HG03097 (cell line): ENCODE measurements around the gene DMRT3.

Source experiments
- ATAC-seq: cut with Tn5 transposase; IDR thresholded peaks from one replicate; pipeline ENCODE4 v1.9.1; 2021; ENCODE audit not compliant: unreplicated experiment, low FRiP score

The DMRT3 gene

DNA sequence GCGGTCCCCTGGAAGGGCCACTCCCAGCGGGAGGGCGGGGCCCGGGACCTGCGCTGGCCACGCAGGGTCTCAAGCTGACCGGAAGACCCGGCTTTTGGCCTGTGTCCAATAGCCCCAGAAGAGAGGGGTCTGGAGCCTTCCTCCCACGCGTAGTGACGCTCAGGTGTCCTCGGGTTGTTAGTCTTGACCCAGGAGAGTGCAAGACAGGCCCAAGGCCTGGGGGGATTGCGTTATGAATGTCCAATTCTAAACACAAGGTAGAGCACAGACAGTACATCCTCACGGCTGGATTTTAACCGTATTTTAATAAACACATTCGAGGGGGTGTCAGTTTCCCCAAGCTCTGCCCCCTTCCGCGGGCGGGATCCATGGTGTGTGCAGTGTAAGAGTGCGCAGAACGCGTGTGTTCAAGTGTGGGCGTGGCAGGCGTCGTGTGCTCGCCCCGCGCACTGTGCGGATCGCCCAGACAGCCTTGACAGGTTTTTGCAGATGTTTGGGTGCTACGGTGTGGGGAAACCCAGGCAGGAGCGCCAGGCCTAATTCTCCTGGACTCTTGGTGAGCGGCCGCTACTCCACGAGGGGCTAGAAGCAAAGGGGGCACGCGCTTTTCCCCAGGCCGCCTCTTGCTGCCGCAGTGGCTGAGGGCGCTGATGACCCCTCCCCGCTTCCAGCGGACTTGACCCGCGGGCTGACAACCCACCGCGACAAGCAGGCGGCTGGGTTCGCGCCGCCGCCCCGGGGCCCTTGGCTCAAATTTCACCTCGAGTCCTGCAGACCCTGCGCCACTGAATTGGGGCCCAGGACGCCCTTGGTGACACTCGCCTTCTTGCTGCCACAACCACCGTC is 6.1 kb upstream of the DMRT3 start:
- no peak for ATAC-seq

DNA sequence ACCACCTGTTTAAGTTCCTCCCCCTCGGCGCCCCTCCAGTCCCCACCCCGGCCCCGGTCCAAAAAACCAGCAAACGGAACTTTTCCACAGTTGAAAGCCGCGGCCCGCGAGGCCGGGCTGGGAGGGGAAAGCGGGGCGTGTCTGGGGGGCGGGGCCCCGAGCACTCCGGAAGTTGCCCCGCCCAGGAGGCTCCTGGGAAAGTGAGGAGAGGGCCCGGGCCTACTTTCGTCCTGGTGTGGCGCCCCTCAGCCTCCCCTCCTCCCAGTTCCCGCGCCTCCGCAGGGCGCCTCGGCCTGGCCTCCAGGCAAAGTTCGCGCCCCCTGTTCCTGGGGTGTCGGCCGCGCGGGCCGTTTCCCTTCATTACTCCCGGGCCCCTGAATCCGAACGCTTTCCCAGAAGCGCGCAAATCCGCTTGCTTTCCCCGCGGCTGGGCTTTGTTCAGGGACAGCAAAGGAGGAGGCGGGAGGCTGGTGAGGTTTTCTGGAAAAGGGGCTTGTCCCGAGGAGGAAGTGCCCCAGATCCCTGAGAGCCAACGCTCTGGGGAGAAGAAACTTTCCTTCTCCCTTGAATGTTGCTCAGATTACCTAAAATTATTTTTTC is 4.5 kb upstream of the DMRT3 start:
- ATAC-seq, result no peak

DNA sequence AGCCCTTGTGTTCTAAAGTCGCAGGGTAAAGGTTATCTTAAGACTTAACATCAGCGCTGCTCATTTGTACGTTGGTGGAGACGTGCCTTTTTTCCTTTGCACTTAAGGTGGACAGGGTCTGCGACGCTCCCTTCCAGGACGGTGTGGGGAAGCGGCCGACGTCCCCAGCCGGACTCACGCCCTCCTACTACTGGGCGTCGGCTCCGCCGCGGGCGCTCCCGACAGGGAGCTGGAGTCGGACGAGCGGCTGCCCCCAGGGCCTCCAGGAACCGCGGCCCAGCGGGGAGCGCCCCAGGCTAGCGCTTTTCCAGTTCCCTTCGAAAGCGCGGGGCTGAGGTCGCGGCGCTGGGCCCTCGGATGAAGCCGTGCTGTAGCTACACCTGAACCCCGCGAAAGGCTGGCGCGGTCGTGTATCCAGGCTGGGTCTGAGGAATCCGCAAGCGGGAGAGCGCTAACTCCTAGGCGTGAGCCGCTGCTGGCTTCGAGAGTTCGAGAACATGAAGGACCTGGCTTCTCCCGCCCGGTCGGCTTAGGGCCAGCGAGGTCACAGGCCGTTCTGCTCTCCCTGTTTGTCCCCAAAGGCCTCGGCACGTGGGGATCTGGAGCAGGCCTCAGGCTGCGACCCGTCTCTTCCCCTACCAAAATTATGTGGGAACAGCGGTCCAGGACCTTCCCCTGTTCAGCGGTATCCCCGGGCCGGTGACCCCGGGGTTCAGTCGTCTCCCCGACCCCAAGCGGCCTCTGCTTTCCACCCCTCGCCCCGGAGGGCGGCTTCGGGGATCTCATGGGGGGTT is 3.8 kb upstream of the DMRT3 start:
- ATAC-seq, result no peak

DNA sequence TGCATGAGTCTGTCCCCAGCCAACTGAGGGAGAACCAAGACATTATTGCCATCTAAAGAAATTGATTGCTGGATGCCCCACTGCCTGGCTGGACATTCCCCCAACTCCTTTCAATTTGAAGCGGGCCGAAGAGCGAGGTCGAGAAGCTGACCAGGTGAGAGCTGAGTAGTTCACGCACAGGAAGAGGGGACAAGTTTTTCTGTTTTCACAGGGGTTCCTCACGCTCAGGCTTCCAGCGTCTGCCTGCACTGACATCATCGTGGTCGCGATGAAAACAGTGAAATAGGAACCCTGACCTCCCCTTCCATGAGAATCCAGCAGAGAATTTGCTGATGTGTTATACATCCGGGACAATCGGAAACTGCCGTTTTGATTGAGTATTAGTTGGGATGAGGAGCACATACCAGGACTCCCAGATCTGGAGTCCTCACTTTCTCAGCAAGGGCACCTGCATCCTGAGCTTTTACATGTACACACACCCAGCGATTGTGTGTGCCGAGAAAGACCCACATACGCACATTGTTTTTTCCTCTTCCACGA is 3.1 kb upstream of the DMRT3 start:
- no peak for ATAC-seq

DNA sequence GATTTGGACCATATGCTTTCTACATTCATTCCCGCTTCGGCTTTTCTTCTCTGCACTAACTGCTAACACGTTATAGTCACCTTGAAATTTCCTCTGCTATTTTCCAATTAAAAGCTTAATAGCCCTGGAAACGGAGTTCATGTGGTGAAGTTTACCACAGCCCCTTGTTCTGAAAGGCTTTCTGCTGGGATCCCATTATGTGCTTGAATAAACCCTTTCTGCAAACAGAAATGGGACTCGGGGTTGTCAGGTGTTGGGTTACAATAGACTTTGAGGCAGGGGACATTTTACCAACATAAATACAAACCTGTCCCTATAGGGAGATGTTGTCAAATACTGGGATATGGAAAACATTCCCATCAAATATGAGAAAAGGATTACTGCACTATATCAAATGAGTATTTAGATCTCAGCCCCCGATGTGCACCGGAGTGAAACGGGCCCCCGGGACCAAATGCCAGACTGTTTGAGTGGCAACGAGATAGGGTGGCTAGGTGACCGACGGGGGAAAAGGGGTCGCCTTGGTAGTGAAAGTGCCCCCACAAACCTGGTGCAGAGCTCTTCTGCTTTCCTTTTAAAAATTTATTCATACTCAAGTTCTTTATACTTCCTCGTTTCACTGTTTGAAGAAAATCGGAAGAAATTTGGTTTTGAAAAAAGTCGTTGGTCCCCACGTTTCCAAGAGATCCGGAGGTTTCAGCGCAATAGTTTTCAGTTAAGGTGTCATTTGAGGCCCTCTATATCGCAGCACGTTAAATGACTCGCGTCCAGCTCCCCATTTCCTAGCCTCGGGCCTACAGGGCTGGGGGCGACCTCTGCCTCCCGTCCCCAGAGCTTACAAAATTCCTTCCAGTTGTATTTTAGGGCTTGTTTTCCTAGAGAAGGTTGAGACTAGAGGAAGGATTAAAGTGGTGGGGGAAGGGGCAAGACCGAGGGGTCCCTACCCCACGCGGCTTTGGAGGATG is 2.1 kb upstream of the DMRT3 start:
- no peak for ATAC-seq

DNA sequence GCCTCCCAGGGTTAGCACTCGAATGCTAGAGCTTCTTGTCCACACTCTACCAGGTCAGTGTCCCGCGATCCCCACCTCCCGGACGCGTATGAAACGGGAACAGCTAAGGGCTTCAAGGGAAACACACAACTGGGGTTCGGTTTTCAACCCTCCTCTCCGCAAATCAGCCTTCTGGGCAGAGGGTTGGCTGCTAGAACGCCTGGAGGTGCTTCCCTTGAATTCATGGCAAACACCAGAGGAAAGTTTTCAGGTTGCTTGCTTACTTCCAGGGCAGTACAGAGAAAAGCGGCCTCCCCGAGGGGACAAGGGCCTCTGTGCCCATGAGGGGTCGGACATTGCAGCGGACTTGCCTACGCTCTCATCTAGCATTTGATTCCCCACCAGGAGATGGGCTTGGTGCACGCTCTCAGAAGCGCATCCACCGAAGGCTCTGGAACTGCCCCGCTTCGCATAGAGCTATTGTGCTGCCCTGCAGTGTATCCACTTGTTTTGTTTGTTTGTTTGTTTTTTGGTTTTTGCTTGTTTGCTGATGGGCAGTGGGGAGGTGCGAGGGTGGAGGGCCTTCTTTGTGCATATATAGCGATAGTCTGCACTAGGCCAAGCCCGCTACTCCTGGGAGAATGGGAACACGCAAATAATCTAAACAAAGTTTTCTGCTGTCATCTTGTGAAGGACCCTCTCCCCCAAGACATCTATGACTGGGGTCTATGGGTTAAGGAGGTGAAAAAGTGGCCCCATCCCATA is 1.3 kb upstream of the DMRT3 start:
- no peak for ATAC-seq

DNA sequence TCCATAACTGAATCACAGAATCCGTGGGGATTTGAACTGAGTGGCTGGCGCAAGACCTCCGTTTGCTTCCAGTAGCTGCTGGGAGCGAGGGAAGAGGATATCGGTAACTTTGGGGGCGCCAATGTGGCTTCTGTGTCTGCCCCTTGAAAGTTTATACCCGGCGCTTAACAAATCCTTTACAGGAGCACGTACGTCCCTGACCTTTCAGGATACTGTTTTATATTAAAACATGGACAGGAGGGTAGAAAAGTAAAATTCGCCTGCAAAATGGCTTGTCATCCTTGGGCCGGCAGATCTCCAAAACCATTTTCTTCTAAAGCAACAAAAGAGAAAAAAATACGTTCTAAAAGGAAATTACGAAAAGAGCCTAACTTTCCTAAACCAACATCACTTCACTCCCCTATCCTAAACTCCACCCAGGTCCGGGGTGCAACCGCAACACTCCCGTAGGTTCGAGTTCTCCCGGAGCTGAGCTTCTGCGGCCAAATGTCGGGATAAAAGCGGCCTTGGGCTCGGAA is 656 bp upstream of the DMRT3 start:
- no peak for ATAC-seq

DNA sequence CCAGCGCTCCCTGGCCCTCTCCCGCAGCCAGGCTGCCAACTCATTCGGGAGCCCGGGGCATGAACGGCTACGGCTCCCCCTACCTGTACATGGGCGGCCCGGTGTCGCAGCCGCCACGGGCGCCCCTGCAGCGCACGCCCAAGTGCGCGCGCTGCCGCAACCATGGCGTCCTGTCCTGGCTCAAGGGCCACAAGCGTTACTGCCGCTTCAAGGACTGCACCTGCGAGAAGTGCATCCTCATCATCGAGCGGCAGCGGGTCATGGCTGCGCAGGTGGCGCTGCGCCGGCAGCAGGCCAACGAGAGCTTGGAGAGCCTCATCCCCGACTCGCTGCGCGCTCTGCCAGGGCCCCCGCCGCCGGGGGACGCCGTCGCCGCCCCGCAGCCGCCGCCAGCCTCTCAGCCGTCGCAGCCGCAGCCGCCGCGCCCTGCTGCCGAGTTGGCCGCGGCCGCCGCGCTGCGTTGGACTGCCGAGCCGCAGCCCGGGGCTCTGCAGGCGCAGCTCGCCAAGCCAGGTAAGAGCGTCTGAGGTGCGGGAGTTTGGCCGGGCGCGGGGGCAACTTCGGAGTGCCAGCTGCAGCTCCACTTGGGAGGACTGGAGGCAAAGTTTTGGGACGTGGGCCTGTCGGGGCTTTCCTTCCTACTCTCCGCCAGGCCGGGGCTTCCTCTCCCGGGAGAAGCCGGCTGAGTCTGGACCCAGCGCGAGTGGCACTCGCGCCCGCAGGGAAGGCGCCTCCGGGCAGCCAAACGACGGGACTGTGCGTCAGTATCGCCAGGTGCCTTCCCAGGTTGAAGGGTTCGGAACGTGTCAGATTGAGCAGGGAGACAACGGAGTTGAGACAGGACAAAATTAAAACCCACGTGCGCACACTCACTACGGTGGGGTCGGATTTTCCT is 735 bp downstream of the DMRT3 start:
- no peak for ATAC-seq

DNA sequence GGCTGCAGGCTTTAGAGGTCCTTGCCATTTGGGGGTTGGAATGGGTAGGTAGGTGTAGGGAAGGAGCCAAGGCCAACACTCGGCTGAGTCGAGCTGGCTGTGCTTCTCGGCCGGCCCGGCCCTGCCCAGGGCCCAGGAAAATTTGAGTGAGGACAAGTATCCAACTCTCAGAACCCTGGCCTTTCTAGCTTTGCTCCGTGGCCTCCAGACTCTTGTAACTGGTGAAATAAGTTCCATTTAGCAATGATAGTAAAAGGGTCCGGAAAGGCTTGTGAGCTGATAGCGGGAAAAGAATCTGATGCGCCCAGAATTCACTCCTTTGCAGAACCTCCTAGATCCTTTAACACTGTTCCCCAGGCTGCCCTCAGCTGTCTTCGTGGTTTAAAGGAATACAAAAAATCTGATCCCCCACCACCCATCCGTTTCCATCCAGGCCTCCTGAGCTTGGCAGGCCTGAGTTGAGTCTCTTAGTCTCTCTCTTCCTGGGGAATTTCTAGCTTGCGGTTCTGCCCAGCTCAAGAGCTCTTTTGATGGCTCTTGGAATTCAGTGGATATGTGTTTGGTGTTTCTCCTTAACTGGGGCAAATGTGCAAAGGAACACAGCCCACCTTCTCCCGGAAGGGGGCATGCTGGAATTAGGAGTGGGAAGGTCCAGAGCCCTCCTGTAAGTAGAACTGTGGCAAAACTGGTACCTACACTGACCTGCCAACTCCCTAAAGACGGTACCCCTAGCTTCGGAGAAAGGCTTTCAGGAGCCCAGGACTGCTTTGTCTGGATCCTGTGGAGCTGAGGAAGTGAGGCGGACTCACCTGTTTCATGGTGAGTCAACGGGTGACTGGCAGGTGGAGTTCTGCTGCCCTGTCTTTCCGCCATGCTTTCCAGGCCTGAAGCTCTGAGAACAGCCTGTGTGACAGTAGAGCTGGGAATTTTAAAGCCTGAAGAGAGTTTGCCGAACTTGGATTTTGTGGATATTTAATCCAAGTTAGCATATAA is 1.7 kb downstream of the DMRT3 start:
- no peak for ATAC-seq

DNA sequence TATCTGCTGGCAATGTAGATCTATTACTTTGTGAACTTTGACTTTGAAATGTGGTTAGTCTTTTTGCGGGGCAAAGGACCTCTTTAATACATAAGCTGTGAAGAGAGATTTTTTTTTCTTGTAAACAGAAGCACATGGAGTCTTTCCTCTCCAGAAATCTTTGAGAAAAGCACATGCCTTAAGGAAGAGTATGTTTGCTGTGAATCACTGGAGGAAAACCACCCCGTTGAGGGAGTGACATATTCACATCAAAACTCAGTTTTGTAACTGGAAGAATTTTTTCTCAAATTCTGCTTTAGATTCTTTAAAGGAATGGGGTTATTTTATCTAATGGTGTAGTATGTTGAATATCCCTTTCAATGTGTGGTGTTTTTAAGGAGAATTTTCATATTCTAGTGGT is 3.5 kb downstream of the DMRT3 start:
- ATAC-seq, result no peak

DNA sequence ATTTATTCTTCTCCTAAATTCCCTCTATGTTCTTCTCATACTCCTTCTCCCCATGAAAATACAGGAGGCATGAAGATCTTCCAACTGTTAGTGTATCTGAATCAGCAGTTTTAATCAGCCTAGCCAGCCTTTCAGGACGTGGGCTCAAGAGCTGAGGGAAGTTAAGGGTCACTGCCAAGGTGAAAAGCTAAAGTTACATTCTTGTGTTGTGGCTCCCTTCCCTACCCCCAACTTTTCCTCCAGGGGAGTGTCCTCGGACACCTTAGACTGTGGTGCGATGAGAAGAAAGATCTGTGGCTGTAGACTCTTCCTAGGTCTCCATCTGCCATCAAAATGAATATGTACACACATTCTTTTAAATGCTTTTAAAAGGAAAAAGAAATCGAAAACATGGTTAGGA is 4.2 kb downstream of the DMRT3 start:
- ATAC-seq, result no peak

DNA sequence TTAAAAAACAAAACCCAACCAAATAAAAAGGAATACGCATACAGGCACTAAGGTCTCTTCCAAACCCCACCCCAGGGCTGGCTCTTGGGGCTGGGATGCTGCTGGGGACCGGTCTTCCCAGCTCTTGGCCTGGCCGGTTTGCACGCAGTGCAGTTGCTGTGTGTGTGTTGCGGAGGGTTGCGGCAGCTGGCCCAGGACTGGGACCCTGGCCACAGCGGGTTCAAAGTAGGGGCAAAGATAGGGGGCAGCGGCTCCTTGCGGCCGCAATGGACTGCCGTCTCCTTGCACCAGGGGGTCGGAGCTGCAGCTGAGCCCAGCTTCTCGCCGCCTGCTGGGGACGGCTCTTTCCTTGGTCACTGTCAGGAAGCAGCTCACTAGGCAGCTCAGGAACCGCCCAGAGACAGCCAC is 5.0 kb downstream of the DMRT3 start:
- no peak for ATAC-seq

DNA sequence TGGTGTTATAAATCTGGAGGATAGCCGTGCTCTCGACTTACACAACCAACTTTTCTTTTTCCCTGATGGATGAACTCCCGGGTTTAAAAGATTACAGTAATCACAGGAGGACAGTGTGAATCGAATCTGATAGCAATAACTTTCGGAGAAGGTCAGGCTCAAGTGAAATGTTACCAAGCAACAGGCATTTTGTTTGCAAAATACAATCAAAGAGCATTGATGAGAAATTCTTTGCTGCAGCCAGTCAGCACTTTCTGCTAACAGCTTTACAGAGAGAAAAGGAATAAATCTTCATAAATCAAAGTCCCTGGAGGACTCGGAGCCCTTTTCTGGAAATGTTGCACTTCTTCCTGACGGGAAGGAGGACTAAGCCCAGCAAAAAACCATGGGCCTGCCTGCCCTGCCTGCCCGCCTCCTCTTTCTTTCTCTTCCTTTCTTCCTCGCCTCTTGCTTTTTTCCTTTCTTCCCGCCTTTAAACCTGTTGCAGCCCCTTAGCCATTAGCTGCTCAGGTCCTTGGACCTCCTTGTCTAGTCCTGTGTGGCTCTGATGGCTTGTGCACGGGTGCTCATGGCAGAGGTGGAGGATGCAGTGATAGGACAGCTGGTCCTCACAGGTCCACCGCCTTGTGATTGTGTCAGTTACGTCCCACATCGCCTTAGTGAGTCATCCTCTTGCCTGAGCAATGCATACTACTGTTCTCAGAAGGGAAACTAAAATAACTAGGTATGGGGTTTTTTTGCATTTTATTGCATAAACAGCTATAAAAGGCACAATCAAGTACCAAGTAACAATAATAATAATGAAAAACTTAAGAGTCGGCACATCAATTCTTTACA is 6.2 kb downstream of the DMRT3 start:
- ATAC-seq, result no peak

DNA sequence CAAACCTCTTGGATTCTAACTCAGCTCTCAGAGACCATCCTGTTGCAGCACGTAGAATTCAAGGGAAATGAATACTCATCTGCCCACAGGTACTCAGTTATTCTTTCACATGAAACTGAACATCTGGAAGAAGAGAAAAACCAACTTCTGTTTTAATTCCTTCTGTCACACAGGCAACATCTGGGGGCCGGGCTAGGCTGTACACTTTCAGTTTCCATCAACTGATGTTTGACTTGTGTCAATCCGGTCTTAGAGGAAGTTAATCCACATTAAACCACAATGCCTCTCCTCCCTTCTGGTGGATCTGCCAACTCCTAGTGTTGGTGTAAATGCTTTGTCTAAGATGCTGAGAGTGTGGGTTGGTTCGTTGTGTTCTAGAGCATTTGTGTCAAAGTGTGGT is 17.6 kb downstream of the DMRT3 start:
- ATAC-seq, result peak; percentile 51

DNA sequence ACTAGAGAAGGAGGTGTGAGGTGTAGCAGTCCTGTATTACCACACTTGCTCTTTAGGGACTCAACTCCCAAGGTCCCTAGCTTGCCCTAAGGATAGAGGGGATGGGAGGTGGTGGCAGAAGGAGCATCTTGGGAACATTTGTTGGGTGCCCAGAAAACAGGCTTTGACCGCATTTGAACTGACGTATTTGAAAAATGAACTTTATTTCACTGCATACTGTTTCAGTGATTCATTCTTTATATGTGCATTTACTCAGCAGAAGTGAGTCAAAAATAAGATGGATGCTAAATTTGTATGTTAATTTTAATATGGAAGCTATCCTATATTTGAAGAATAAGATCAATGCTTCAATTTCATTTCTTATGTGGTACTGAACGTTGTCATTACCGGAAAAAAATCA is 18.7 kb downstream of the DMRT3 start:
- ATAC-seq, result no peak

DNA sequence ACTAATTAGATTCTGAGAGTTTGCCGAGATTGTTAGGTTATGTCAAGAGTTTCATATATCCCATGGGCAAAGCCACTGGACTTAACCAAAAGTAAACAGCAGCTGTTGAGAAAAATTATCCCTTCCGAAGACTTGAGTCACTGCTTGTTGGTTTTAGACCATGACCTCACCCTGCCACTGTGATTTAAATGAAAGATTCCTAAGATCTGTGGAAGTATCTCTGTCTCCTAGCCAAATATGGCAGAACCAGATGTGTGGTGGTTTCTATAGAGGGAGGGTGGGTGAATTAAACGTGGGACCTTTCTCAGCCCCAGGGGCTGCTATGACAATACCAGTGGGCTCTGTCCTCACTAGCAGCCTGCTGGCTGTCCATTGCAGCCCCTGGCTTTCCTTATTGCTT is 19.3 kb downstream of the DMRT3 start:
- no peak for ATAC-seq
